Large intestine (tissue), 3 donors: ENCODE results near the gene BABAM2. TPM values are rescaled to one million over a fixed set of nuclear protein-coding genes. Genes with fewer than 3 reads are reported as not detected.

Source experiments
- DNase-seq, 2 donors: peaks; one replicate each; pipeline versions ENCODE4 v3.0.0 to v3.0.0-alpha.2; 2013
- H3K27ac ChIP-seq: one replicate; pipeline ENCODE4 v1.5.1; 2013; ENCODE audit warnings: low read length
- H3K27me3 ChIP-seq: 2 replicates; pipeline ENCODE4 v1.6.1; 2013; ENCODE audit warnings: low read length; ENCODE audit not compliant: control insufficient read depth, insufficient read depth
- H3K36me3 ChIP-seq: 2 replicates; pipeline ENCODE4 v1.6.1; 2013; ENCODE audit warnings: low read length; ENCODE audit not compliant: control insufficient read depth, insufficient read depth
- H3K4me1 ChIP-seq: one replicate; pipeline ENCODE4 v1.6.1; 2013; ENCODE audit warnings: low read length; ENCODE audit not compliant: control insufficient read depth, insufficient read depth
- H3K4me3 ChIP-seq: one replicate; pipeline ENCODE4 v1.5.1; 2013; ENCODE audit warnings: low read length
- H3K9me3 ChIP-seq: one replicate; pipeline ENCODE4 v1.6.1; 2013; ENCODE audit warnings: mild to moderate bottlenecking, low read depth, low read length, moderate library complexity; ENCODE audit not compliant: control insufficient read depth
- WGBS: methylation state at CpG from one replicate; pipeline ENCODE4 v1.1.5; 2013; ENCODE audit warnings: low lambda C conversion rate; ENCODE audit not compliant: insufficient coverage; 5-methylcytosine and 5-hydroxymethylcytosine counted together
- polyA plus RNA-seq: library from polyadenylated mRNA; unstranded; fragments of 120-200 nt; gene quantifications from one replicate; pipeline ENCODE4 v1.2.1, GENCODE V29; 2013

The BABAM2 gene
- polyA plus RNA-seq, 1 donor, result 32.0 TPM

- no peak for DNase-seq
- no peaks in the 10 kb centered on the region for H3K27me3 ChIP-seq
- H3K36me3 ChIP-seq, result no peaks in the 10 kb centered on the region
- no peak overlapping the region for H3K27ac ChIP-seq
- no peak overlapping the region for H3K4me3 ChIP-seq
- H3K9me3 ChIP-seq, result no peaks in the 10 kb centered on the region
- no peaks in the 10 kb centered on the region for H3K4me1 ChIP-seq
Measured at GRCh38 chr2:28055325-28055970, 164.9 kb downstream of the BABAM2 start.

- no peak overlapping the region for H3K27ac ChIP-seq
- no peaks in the 10 kb centered on the region for H3K9me3 ChIP-seq
- H3K4me3 ChIP-seq, result no peak overlapping the region
- no peaks in the 10 kb centered on the region for H3K4me1 ChIP-seq
- no peak for DNase-seq
- 100% methylated on average over 1 of the region's 5 CpGs for WGBS
- H3K36me3 ChIP-seq, result no peaks in the 10 kb centered on the region
- no peaks in the 10 kb centered on the region for H3K27me3 ChIP-seq
Measured at GRCh38 chr2:28058791-28059190, 168.3 kb downstream of the BABAM2 start.

DNA sequence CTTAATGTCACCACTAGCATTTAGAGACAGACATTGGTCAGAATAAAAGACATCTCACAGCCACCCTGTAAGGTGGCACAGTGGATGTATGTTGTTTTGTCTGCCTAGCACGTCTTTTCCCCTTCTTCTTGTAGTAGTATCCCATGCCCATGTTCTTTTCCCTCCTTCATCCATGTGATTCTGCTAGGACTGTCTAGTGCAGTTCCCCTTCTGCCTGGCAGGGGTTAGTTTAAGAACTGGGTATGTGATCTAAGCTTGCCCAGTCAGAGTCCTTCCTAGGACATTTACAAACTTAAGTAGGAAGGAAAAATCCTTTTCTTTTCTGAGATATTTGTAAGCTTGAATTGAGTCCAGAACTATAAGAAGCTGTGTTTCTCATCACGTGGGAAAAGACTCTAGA is 172.3 kb downstream of the BABAM2 start:
- H3K4me1 ChIP-seq, result peaks cover 2% of the 10 kb centered on the region
- no peak overlapping the region for H3K27ac ChIP-seq
- H3K27me3 ChIP-seq, result no peaks in the 10 kb centered on the region
- no peak for DNase-seq
- no peak overlapping the region for H3K4me3 ChIP-seq
- WGBS, result 100% methylated on average over 1 of the region's 2 CpGs
- H3K36me3 ChIP-seq, result no peaks in the 10 kb centered on the region
- H3K9me3 ChIP-seq, result no peaks in the 10 kb centered on the region

DNA sequence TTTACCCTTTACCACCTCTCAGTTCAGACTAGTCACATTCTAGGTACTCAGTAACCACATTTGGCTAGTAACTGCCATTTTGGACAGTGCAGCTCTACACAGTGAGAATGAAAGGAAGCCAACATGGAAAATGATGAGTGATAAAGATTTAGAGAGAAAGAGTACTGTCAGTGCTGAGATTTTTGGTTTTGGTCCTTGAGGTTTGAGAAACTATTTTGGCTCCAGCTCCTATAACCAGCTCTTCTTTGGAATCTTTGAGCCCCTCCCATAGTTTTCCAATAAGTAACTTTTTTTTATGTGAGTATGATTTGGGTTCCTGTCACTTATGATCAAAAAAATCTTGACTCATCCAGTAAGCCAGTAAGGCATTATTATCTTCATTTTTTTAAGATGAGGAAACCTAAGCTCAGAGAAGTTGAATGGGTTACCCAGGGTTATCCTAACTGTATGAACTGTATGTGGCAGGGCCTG is 173.0 kb downstream of the BABAM2 start:
- H3K9me3 ChIP-seq, result no peaks in the 10 kb centered on the region
- H3K4me1 ChIP-seq, result peaks cover 2% of the 10 kb centered on the region
- H3K36me3 ChIP-seq, result no peaks in the 10 kb centered on the region
- no peak overlapping the region for H3K27ac ChIP-seq
- H3K4me3 ChIP-seq, result no peak overlapping the region
- no peak for DNase-seq
- H3K27me3 ChIP-seq, result no peaks in the 10 kb centered on the region

DNA sequence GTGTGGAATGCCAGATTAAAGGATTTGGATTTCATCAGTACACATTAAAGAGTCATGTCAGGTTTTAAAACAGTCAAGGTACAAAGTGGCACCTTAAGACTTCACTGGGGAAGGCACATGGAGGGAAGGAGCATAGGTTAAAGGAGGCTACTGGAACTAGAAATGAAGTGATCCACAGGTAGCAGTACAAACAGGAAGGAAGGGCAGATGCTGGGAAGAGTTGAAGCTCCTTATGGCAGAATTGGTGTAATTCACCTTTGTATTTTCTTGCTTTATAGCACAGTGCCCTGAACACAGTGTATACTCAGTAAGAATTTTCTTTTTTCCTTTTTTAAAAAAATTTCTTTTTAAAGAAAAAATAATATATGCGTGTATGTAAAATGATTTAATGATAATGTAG is 177.1 kb downstream of the BABAM2 start:
- Histone ChIP-seq H3K4me1 (peaks cover 2% of the 10 kb centered on the region), H3K36me3 (no peaks in the 10 kb centered on the region), H3K27ac (peak overlapping the region; percentile 17), H3K4me3 (no peak overlapping the region), H3K9me3 (no peaks in the 10 kb centered on the region), H3K27me3 (no peaks in the 10 kb centered on the region)
- WGBS, result 100% methylated on average over 1 of the region's 1 CpG
- DNase-seq, result peak; percentile 3 to 40

DNA sequence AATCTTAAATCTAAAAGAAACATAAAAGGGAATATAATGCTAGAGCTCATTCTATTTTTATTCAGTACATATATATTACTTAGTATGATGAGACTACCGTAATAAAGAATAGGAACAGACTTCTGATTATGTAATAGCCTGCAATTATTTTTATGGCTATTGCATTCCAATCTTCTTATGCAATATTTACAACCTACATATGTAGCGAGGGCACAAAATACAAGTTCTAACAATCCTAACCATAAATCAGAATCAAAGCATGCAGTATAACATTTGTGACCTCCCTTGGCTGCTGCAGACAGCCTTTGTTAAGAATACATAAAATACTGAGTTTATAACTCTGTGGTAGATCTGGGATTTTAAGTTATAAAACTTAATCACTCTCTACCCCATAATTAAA is 177.6 kb downstream of the BABAM2 start:
- Histone ChIP-seq H3K4me1 (peaks cover 2% of the 10 kb centered on the region), H3K27me3 (no peaks in the 10 kb centered on the region), H3K27ac (peak overlapping the region; percentile 17), H3K4me3 (no peak overlapping the region), H3K36me3 (no peaks in the 10 kb centered on the region), H3K9me3 (no peaks in the 10 kb centered on the region)
- no CpG with 5 or more reads among the region's 2 CpGs for WGBS
- peak; percentile 65 to 88 for DNase-seq

DNA sequence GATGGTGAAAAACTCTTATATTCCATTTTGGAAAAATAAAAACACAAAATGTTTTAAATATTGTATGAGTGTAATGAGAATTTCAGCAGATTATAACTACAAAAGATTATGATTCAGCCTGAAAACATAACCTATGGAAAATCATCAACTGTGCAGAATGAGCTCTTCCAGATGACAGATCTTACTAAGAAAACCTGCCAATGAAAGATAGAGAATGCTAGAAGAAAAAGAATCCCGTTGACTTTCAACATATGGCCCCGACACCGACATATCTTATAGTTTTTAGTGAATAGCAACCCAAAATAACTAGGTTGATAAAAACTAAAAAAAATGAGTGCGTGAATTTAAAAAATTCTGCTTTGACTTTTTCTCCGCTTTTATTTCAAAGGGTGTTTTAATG is 178.0 kb downstream of the BABAM2 start:
- WGBS, result 100% methylated on average over 4 of the region's 5 CpGs
- H3K4me3 ChIP-seq, result no peak overlapping the region
- no peak for DNase-seq
- no peaks in the 10 kb centered on the region for H3K36me3 ChIP-seq
- peak overlapping the region; percentile 4 for H3K27ac ChIP-seq
- no peaks in the 10 kb centered on the region for H3K27me3 ChIP-seq
- peaks cover 2% of the 10 kb centered on the region for H3K4me1 ChIP-seq
- no peaks in the 10 kb centered on the region for H3K9me3 ChIP-seq

GRCh38 chr2:28071221-28071620 is 180.7 kb downstream of the BABAM2 start:
- 94% methylated on average over 2 of the region's 5 CpGs for WGBS
- Histone ChIP-seq H3K9me3 (no peaks in the 10 kb centered on the region), H3K27me3 (no peaks in the 10 kb centered on the region), H3K27ac (no peak overlapping the region), H3K36me3 (no peaks in the 10 kb centered on the region), H3K4me3 (no peak overlapping the region), H3K4me1 (peaks cover 2% of the 10 kb centered on the region)
- DNase-seq, result no peak

DNA sequence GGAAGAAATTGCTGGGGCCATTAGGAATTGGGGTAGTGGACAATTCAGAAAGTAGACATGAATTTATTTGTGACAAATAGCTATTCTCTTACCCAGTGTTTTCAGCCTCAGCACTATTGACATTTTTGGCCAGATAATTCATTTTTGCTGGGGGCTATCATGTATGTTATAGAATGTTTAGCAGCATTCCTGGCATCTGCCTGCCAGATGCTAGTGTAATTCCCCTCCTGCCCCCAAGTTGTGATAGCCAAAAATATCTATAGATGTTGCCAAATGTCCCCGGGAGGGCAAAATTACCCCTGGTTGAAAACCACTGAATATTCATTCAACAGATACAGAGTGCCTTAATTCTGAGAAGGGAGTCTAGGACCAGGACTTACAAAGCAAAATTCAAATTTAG is 183.6 kb downstream of the BABAM2 start:
- no peak for DNase-seq
- Histone ChIP-seq H3K4me3 (no peak overlapping the region), H3K9me3 (no peaks in the 10 kb centered on the region), H3K27me3 (no peaks in the 10 kb centered on the region), H3K36me3 (no peaks in the 10 kb centered on the region), H3K27ac (no peak overlapping the region), H3K4me1 (no peaks in the 10 kb centered on the region)
- no CpG with 5 or more reads among the region's 1 CpG for WGBS

- Histone ChIP-seq H3K27me3 (no peaks in the 10 kb centered on the region), H3K4me1 (peaks cover 13% of the 10 kb centered on the region), H3K4me3 (no peak overlapping the region), H3K9me3 (no peaks in the 10 kb centered on the region), H3K36me3 (no peaks in the 10 kb centered on the region), H3K27ac (peak overlapping the region; percentile 67)
- DNase-seq, result peak; percentile 63 to 77
- WGBS, result no CpG with 5 or more reads among the region's 5 CpGs
Measured at GRCh38 chr2:28080911-28081310, 190.4 kb downstream of the BABAM2 start.

DNA sequence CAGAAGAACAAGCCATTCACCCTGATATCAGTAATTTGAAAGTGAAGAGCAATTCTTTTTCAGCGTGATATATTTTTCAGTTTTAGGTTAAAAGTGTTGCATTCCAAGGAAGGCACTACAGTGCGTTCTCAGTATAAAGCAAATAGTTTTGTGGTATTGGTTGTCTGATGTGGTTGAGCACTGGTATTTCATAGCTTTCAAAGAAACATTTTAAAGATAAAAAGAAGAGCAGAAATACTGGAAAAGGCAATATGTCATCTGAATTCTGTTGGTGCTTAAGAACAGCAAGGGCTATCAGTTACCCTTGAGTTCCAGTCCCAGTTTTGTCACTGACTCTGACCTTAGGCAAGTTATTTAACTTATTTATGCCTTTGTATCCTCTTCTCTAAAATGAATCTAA is 191.6 kb downstream of the BABAM2 start:
- Histone ChIP-seq H3K4me1 (peaks cover 13% of the 10 kb centered on the region), H3K4me3 (no peak overlapping the region), H3K27me3 (no peaks in the 10 kb centered on the region), H3K36me3 (no peaks in the 10 kb centered on the region), H3K27ac (no peak overlapping the region), H3K9me3 (no peaks in the 10 kb centered on the region)
- no peak for DNase-seq
- no CpG with 5 or more reads among the region's 2 CpGs for WGBS
